Right atrium auricular region (tissue), 2 donors: ENCODE measurements around the gene PHC1. TPM values are rescaled to one million over a fixed set of nuclear protein-coding genes. Genes with fewer than 3 reads are reported as not detected.
A peak's percentile ranks its signal among the peaks of the same experiment; 100 is the strongest.

Experiments used
- DNase-seq: peaks from one replicate; pipeline ENCODE4 v3.0.0-alpha.2; 2019; ENCODE audit warnings: low spot score
- H3K27ac ChIP-seq, 2 donors: fragments of 200-600 bp; sonication (generic); 1 replicate in 1 of 2; 2 replicates in 1 of 2; pipeline ENCODE4 v1.5.1; 2016 to 2019
- H3K27me3 ChIP-seq, 2 donors: fragments of 200-600 bp; sonication (generic); one replicate each; pipeline versions ENCODE4 v1.5.1 to v1.6.0; 2017 to 2019
- H3K36me3 ChIP-seq: fragments of 200-600 bp; sonication (generic); one replicate; pipeline ENCODE4 v1.5.1; 2016
- H3K4me1 ChIP-seq, 2 donors: fragments of 200-600 bp; sonication (generic); one replicate each; pipeline versions ENCODE4 v1.5.1 to v1.6.0; 2017 to 2019
- H3K4me3 ChIP-seq, 2 donors: fragments of 200-600 bp; sonication (generic); 1 replicate in 1 of 2; 2 replicates in 1 of 2; pipeline ENCODE4 v1.5.1; 2017 to 2019; ENCODE audit warnings: mild to moderate bottlenecking in 1 of 2, moderate library complexity in 1 of 2
- H3K9me3 ChIP-seq, 2 donors: fragments of 200-600 bp; sonication (generic); one replicate each; pipeline ENCODE4 v1.5.1; 2019
- CTCF ChIP-seq, 2 donors: fragments of 200-600 bp; sonication (generic); IDR thresholded peaks; one replicate each; pipeline ENCODE4 v1.5.1; 2019; ENCODE audit warnings: antibody characterized with exemption in 2 of 2
- total RNA-seq, 2 donors: library from RNA; depleted of rRNA; stranded (reverse); fragments of >200 nt; gene quantifications; one replicate each; pipeline ENCODE4 v1.1.0, GENCODE V29; 2016

Gene PHC1
- total RNA-seq, 2 donors from 2014 or later: 22.7 to 58.4 TPM

- Histone ChIP-seq H3K9me3 (no peaks in the 10 kb centered on the region), H3K36me3 (no peaks in the 10 kb centered on the region), H3K27ac (no peak overlapping the region), H3K27me3 (no peaks in the 10 kb centered on the region), H3K4me3 (no peak overlapping the region), H3K4me1 (no peaks in the 10 kb centered on the region)
- no peak for DNase-seq
- TF ChIP-seq CTCF (IDR thresholded peaks at IDR 0.05): no peak
Observed at GRCh38 chr12:8876887-8877286, 37.4 kb upstream of the PHC1 start.

GRCh38 chr12:8886502-8887284 is 27.6 kb upstream of the PHC1 start:
- no peak for DNase-seq
- Histone ChIP-seq H3K27me3 (no peaks in the 10 kb centered on the region), H3K27ac (no peak overlapping the region)

GRCh38 chr12:8887285-8887715 is 27.0 kb upstream of the PHC1 start:
- H3K4me1 ChIP-seq: no peaks in the 10 kb centered on the region
- no peak overlapping the region for H3K27ac ChIP-seq
- H3K4me3 ChIP-seq: no peak overlapping the region
- no peaks in the 10 kb centered on the region for H3K36me3 ChIP-seq
- no peaks in the 10 kb centered on the region for H3K9me3 ChIP-seq
- TF ChIP-seq CTCF (IDR thresholded peaks at IDR 0.05): no peak
- no peak for DNase-seq
- no peaks in the 10 kb centered on the region for H3K27me3 ChIP-seq

More at GRCh38 chr12:8886502-8887284, 27.6 kb upstream of the PHC1 start:
- TF ChIP-seq CTCF (IDR thresholded peaks at IDR 0.05): no peak
- Histone ChIP-seq H3K4me1 (no peaks in the 10 kb centered on the region), H3K36me3 (no peaks in the 10 kb centered on the region), H3K9me3 (no peaks in the 10 kb centered on the region), H3K4me3 (no peak overlapping the region)

GRCh38 chr12:8890313-8891085 is 23.8 kb upstream of the PHC1 start:
- Histone ChIP-seq H3K27ac (no peak overlapping the region), H3K9me3 (no peaks in the 10 kb centered on the region), H3K4me3 (peak overlapping the region; percentile 42 to 48), H3K36me3 (no peaks in the 10 kb centered on the region), H3K27me3 (no peaks in the 10 kb centered on the region), H3K4me1 (no peaks in the 10 kb centered on the region)
- peak; percentile 93 to 95 for TF ChIP-seq CTCF (IDR thresholded peaks at IDR 0.05)
- DNase-seq: no peak

GRCh38 chr12:8891976-8892375 is 22.3 kb upstream of the PHC1 start:
- no peak for DNase-seq
- H3K36me3 ChIP-seq: no peaks in the 10 kb centered on the region
- H3K4me1 ChIP-seq: no peaks in the 10 kb centered on the region
- TF ChIP-seq CTCF (IDR thresholded peaks at IDR 0.05): no peak
- no peak overlapping the region for H3K27ac ChIP-seq
- H3K27me3 ChIP-seq: no peaks in the 10 kb centered on the region
- H3K4me3 ChIP-seq: no peak overlapping the region
- H3K9me3 ChIP-seq: no peaks in the 10 kb centered on the region
